ENCODE measurements around the gene C20orf141. TPM values are rescaled to one million over a fixed set of nuclear protein-coding genes. Genes with fewer than 3 reads are reported as not detected.

C20orf141 gene
- total and polyA plus RNA-seq, 4 donors, result not detected

DNA sequence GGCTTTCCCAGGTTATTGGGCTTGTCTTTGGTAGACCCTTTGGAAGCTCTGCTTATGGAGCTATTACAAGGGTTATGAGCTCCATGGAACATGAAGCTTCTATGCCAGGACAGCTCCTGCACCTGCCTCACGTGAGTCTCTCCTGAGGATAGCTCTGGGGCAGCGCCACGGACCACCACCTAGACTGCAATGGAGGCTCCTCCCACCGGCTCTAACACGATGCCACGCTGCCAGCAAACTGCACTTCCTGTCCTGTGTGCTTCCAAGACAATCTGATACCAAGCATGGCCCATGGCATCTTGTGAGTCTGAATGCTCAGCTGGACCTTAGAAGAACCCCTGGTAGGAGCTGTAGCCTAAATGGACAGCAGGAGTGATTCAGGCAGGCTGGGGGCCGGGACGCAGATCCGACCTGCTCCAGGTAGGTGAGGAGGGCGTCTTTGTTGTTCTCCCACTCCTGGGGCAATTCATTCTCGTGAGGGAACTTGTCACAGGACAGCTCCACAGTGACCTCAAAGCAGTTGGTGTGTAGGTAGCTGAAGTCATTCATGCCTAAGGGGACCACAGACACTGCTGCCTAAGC, 19.8 kb upstream of the C20orf141 start:
- Histone ChIP-seq H3K27ac (ENCODE audit: low read depth in 1 of 2, low read length in 2 of 2) (no peak overlapping the region), H3K36me3 (ENCODE audit: control insufficient read depth in 4 of 4, insufficient read depth in 3 of 4, low read depth in 1 of 4, low read length in 3 of 4) (no peaks in the 10 kb centered on the region), H3K9ac (ENCODE audit: low read depth in 1 of 2, low read length in 2 of 2) (no peak overlapping the region), H3K27me3 (ENCODE audit: control insufficient read depth in 4 of 4, insufficient read depth in 4 of 4, low read length in 3 of 4) (peaks cover 0 to 6% (median 1%) of the 10 kb centered on the region in 4 donors), H3K4me1 (ENCODE audit: control insufficient read depth in 4 of 4, insufficient read depth in 4 of 4, low read length in 3 of 4) (peaks cover 0 to 4% (median 3%) of the 10 kb centered on the region in 4 donors), H3K9me3 (ENCODE audit: control insufficient read depth in 4 of 4, low read length in 3 of 4) (no peaks in the 10 kb centered on the region), H3K4me3 (ENCODE audit: low read depth in 1 of 3, low read length in 3 of 3) (no peak overlapping the region)
- WGBS, result 83% methylated on average over 11 of the region's 11 CpGs
- TF ChIP-seq GABPA (IDR thresholded peaks at IDR 0.05 in 1 of 2, conservative IDR thresholded peaks at IDR 0.05 in 1 of 2) (no peak), HNF4A (conservative IDR thresholded peaks at IDR 0.05) (no peak), YY1 (IDR thresholded peaks at IDR 0.05) (no peak), NR2F2 (IDR thresholded peaks at IDR 0.05) (no peak), RAD21 (IDR thresholded peaks at IDR 0.05) (no peak), FOXA2 (IDR thresholded peaks at IDR 0.05) (no peak), TAF1 (conservative IDR thresholded peaks at IDR 0.05) (no peak), HNF4G (IDR thresholded peaks at IDR 0.05) (no peak), RXRA (IDR thresholded peaks at IDR 0.05) (no peak), FOXA1 (IDR thresholded peaks at IDR 0.05) (no peak), JUND (IDR thresholded peaks at IDR 0.05) (no peak)
- TF ChIP-seq, protein P1, sequence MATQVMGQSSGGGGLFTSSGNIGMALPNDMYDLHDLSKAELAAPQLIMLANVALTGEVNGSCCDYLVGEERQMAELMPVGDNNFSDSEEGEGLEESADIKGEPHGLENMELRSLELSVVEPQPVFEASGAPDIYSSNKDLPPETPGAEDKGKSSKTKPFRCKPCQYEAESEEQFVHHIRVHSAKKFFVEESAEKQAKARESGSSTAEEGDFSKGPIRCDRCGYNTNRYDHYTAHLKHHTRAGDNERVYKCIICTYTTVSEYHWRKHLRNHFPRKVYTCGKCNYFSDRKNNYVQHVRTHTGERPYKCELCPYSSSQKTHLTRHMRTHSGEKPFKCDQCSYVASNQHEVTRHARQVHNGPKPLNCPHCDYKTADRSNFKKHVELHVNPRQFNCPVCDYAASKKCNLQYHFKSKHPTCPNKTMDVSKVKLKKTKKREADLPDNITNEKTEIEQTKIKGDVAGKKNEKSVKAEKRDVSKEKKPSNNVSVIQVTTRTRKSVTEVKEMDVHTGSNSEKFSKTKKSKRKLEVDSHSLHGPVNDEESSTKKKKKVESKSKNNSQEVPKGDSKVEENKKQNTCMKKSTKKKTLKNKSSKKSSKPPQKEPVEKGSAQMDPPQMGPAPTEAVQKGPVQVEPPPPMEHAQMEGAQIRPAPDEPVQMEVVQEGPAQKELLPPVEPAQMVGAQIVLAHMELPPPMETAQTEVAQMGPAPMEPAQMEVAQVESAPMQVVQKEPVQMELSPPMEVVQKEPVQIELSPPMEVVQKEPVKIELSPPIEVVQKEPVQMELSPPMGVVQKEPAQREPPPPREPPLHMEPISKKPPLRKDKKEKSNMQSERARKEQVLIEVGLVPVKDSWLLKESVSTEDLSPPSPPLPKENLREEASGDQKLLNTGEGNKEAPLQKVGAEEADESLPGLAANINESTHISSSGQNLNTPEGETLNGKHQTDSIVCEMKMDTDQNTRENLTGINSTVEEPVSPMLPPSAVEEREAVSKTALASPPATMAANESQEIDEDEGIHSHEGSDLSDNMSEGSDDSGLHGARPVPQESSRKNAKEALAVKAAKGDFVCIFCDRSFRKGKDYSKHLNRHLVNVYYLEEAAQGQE (IDR thresholded peaks at IDR 0.05), result no peak
- TF ChIP-seq, protein P2, sequence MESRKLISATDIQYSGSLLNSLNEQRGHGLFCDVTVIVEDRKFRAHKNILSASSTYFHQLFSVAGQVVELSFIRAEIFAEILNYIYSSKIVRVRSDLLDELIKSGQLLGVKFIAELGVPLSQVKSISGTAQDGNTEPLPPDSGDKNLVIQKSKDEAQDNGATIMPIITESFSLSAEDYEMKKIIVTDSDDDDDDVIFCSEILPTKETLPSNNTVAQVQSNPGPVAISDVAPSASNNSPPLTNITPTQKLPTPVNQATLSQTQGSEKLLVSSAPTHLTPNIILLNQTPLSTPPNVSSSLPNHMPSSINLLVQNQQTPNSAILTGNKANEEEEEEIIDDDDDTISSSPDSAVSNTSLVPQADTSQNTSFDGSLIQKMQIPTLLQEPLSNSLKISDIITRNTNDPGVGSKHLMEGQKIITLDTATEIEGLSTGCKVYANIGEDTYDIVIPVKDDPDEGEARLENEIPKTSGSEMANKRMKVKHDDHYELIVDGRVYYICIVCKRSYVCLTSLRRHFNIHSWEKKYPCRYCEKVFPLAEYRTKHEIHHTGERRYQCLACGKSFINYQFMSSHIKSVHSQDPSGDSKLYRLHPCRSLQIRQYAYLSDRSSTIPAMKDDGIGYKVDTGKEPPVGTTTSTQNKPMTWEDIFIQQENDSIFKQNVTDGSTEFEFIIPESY (IDR thresholded peaks at IDR 0.05), result no peak
- TF ChIP-seq, protein P3, sequence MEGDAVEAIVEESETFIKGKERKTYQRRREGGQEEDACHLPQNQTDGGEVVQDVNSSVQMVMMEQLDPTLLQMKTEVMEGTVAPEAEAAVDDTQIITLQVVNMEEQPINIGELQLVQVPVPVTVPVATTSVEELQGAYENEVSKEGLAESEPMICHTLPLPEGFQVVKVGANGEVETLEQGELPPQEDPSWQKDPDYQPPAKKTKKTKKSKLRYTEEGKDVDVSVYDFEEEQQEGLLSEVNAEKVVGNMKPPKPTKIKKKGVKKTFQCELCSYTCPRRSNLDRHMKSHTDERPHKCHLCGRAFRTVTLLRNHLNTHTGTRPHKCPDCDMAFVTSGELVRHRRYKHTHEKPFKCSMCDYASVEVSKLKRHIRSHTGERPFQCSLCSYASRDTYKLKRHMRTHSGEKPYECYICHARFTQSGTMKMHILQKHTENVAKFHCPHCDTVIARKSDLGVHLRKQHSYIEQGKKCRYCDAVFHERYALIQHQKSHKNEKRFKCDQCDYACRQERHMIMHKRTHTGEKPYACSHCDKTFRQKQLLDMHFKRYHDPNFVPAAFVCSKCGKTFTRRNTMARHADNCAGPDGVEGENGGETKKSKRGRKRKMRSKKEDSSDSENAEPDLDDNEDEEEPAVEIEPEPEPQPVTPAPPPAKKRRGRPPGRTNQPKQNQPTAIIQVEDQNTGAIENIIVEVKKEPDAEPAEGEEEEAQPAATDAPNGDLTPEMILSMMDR (IDR thresholded peaks at IDR 0.05; ENCODE audit: low read depth, low read length, missing input control), result no peak
- TF ChIP-seq, protein P4, sequence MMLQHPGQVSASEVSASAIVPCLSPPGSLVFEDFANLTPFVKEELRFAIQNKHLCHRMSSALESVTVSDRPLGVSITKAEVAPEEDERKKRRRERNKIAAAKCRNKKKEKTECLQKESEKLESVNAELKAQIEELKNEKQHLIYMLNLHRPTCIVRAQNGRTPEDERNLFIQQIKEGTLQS (IDR thresholded peaks at IDR 0.05), result no peak
- no peak for DNase-seq (ENCODE audit: low spot score)

DNA sequence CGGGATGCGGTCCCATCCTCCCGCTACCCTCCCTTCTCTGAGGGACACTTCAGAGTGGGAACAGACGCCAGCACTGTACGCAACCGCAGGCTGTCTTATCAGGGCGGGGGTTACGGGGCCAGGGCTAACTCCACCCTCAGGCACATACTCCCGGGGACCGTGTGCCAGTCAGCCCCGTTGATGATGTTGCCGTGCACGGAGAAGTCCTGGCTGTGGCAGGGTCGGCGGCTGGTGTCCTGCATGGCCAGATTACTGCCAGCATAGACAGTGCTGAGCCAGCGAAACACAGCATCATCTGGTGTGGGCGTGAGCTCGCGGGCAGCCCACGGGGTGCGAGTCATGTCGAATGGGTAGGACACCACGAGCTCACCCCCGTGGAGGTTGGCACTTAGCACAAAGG, 19.3 kb upstream of the C20orf141 start:
- H3K9ac ChIP-seq (ENCODE audit: low read depth in 1 of 2, low read length in 2 of 2), result no peak overlapping the region
- no peaks in the 10 kb centered on the region for H3K36me3 ChIP-seq (ENCODE audit: control insufficient read depth in 4 of 4, insufficient read depth in 3 of 4, low read depth in 1 of 4, low read length in 3 of 4)
- H3K4me1 ChIP-seq (ENCODE audit: control insufficient read depth in 4 of 4, insufficient read depth in 4 of 4, low read length in 3 of 4), result peaks cover 0 to 8% (median 4%) of the 10 kb centered on the region in 4 donors
- DNase-seq (ENCODE audit: low spot score), result no peak
- TF ChIP-seq YY1 (IDR thresholded peaks at IDR 0.05), result no peak
- TF ChIP-seq, protein P4 (IDR thresholded peaks at IDR 0.05), result no peak
- TF ChIP-seq EGR1 (IDR thresholded peaks at IDR 0.05; ENCODE audit: low read depth in 2 of 2), result no peak
- TF ChIP-seq, protein P2 (IDR thresholded peaks at IDR 0.05), result no peak
- TF ChIP-seq FOXA2 (IDR thresholded peaks at IDR 0.05), result no peak
- no peak for TF ChIP-seq NR2F2 (IDR thresholded peaks at IDR 0.05)
- TF ChIP-seq TAF1 (conservative IDR thresholded peaks at IDR 0.05), result no peak
- TF ChIP-seq, protein P3 (IDR thresholded peaks at IDR 0.05; ENCODE audit: low read depth, low read length, missing input control), result no peak
- TF ChIP-seq HNF4A (conservative IDR thresholded peaks at IDR 0.05), result no peak
- no peak for TF ChIP-seq FOXA1 (IDR thresholded peaks at IDR 0.05)
- TF ChIP-seq, protein P5, sequence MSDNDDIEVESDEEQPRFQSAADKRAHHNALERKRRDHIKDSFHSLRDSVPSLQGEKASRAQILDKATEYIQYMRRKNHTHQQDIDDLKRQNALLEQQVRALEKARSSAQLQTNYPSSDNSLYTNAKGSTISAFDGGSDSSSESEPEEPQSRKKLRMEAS (IDR thresholded peaks at IDR 0.05), result no peak
- WGBS, result 83% methylated on average over 24 of the region's 24 CpGs
- no peak overlapping the region for H3K4me3 ChIP-seq (ENCODE audit: low read depth in 1 of 3, low read length in 3 of 3)
- peaks cover 0 to 6% (median 1%) of the 10 kb centered on the region in 4 donors for H3K27me3 ChIP-seq (ENCODE audit: control insufficient read depth in 4 of 4, insufficient read depth in 4 of 4, low read length in 3 of 4)
- no peak overlapping the region for H3K27ac ChIP-seq (ENCODE audit: low read depth in 1 of 2, low read length in 2 of 2)
- no peaks in the 10 kb centered on the region for H3K9me3 ChIP-seq (ENCODE audit: control insufficient read depth in 4 of 4, low read length in 3 of 4)
